Ishikawa (cell line): Measurements from ENCODE around the gene SGTA.

Experiments
- CEBPB ChIP-seq: IDR thresholded peaks from 2 replicates; pipeline ENCODE4 v1.6.1; 2012
- CREB1 ChIP-seq: IDR thresholded peaks from 2 replicates; pipeline ENCODE4 v1.6.1; 2012; ENCODE audit warnings: low read depth
- EGR1 ChIP-seq: IDR thresholded peaks from 2 replicates; pipeline ENCODE4 v1.6.1; 2012
- EP300 ChIP-seq: IDR thresholded peaks from 2 replicates; pipeline ENCODE4 v1.6.1; 2012; ENCODE audit warnings: borderline replicate concordance
- FOXM1 ChIP-seq: IDR thresholded peaks from 2 replicates; pipeline ENCODE4 v1.6.1; 2012; ENCODE audit warnings: low read depth, borderline replicate concordance
- NFIC ChIP-seq: IDR thresholded peaks from 2 replicates; pipeline ENCODE4 v1.6.1; 2012
- RAD21 ChIP-seq: IDR thresholded peaks from 2 replicates; pipeline ENCODE4 v1.6.1; 2012; ENCODE audit warnings: low read depth
- TAF1 ChIP-seq: IDR thresholded peaks from 2 replicates; pipeline ENCODE4 v1.6.1; 2012; ENCODE audit warnings: low read depth, mild to moderate bottlenecking
- TEAD4 ChIP-seq: IDR thresholded peaks from 2 replicates; pipeline ENCODE4 v1.6.1; 2012
- YY1 ChIP-seq: IDR thresholded peaks from 2 replicates; pipeline ENCODE4 v1.6.1; 2012; ENCODE audit warnings: low read depth
- TF ChIP-seq, protein P1 (sequence below): IDR thresholded peaks from 2 replicates; pipeline ENCODE4 v1.6.1; 2012
- TF ChIP-seq, protein P2 (sequence below): IDR thresholded peaks from 2 replicates; pipeline ENCODE4 v1.6.1; 2012; ENCODE audit warnings: low read depth, mild to moderate bottlenecking
- TF ChIP-seq, protein P3 (sequence below): IDR thresholded peaks from 2 replicates; pipeline ENCODE4 v1.6.1; 2012

DNA sequence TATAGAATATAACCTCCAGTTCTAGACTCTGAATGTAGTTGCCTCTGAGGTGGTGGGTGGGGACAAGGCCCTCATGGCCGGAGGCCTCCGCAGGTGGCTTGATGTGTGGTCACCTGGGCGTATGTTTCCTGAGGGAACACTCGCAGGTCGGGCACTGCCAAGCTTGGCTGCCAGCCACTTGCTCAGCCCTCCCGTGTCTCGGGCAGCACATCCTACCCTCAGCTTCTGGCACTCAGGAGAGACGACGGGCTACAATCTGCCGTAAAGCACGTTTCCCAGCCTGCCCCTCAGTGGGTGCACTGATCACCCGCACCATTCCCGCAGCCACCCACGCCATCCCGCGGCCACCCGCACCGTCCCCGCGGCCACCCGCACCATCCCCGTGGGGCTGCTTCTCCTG, 17.4 kb upstream of the SGTA start:
- TF ChIP-seq FOXM1 (no peak), CREB1 (no peak), EGR1 (no peak), CEBPB (no peak), TAF1 (no peak), RAD21 (no peak), YY1 (no peak), NFIC (no peak), TEAD4 (no peak), EP300 (no peak)
- TF ChIP-seq, protein P1, sequence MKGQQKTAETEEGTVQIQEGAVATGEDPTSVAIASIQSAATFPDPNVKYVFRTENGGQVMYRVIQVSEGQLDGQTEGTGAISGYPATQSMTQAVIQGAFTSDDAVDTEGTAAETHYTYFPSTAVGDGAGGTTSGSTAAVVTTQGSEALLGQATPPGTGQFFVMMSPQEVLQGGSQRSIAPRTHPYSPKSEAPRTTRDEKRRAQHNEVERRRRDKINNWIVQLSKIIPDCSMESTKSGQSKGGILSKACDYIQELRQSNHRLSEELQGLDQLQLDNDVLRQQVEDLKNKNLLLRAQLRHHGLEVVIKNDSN = no peak
- TF ChIP-seq, protein P2, sequence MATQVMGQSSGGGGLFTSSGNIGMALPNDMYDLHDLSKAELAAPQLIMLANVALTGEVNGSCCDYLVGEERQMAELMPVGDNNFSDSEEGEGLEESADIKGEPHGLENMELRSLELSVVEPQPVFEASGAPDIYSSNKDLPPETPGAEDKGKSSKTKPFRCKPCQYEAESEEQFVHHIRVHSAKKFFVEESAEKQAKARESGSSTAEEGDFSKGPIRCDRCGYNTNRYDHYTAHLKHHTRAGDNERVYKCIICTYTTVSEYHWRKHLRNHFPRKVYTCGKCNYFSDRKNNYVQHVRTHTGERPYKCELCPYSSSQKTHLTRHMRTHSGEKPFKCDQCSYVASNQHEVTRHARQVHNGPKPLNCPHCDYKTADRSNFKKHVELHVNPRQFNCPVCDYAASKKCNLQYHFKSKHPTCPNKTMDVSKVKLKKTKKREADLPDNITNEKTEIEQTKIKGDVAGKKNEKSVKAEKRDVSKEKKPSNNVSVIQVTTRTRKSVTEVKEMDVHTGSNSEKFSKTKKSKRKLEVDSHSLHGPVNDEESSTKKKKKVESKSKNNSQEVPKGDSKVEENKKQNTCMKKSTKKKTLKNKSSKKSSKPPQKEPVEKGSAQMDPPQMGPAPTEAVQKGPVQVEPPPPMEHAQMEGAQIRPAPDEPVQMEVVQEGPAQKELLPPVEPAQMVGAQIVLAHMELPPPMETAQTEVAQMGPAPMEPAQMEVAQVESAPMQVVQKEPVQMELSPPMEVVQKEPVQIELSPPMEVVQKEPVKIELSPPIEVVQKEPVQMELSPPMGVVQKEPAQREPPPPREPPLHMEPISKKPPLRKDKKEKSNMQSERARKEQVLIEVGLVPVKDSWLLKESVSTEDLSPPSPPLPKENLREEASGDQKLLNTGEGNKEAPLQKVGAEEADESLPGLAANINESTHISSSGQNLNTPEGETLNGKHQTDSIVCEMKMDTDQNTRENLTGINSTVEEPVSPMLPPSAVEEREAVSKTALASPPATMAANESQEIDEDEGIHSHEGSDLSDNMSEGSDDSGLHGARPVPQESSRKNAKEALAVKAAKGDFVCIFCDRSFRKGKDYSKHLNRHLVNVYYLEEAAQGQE = no peak
- TF ChIP-seq, protein P3, sequence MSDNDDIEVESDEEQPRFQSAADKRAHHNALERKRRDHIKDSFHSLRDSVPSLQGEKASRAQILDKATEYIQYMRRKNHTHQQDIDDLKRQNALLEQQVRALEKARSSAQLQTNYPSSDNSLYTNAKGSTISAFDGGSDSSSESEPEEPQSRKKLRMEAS = no peak
